HepG2 (cell line): Measurements from ENCODE around the gene SKP1. TPM values are rescaled to one million over a fixed set of nuclear protein-coding genes. Genes with fewer than 3 reads are reported as not detected.

Experiments used
- ATAC-seq: fragments of 200-7000 bp; cut with Tn5 transposase; 3 replicates; pipeline ENCODE4 v1.9.1; 2020; ENCODE audit warnings: mild to moderate bottlenecking, moderate library complexity
- BruUV-seq: library from RNA; stranded (reverse); fragments of 400-500 nt; replicated peaks from 2 replicates; lab custom pipeline; 2021; lab: Mats Ljungman, UMichigan
- CTCF ChIA-PET: fragments of 300-600 bp; formaldehyde crosslinking; extraction: SDS; loops from one replicate; lab custom pipeline; 2021; ENCODE audit warnings: low total read pairs, inconsistent platforms, low intra/inter-chr PET ratio; lab: Yijun Ruan, JAX
- POLR2A ChIA-PET: fragments of 350-600 bp; sonication (Branson Sonifier 250); formaldehyde crosslinking; loops from one replicate; lab custom pipeline; 2020; ENCODE audit warnings: antibody characterized with exemption, inconsistent platforms; lab: Yijun Ruan, JAX
- DNase-seq: peaks from one replicate; pipeline ENCODE4 v3.0.0-alpha.2; 2015; ENCODE audit warnings: low spot score
- FAIRE-seq: peaks from 3 replicates; lab custom pipeline; 2011; peaks lifted over from hg19 to GRCh38; lab: Jason Lieb, UNC
- H2AFZ ChIP-seq: one replicate; pipeline ENCODE4 v1.6.1; 2011; ENCODE audit warnings: low read length, inconsistent platforms
- H3K27ac ChIP-seq: fragments of 300-600 bp; 3 replicates; pipeline ENCODE4 v1.8.0; 2011; ENCODE audit warnings: mixed run types, mild to moderate bottlenecking, mixed read lengths, low read length, inconsistent platforms; ENCODE audit not compliant: insufficient read depth; ENCODE audit errors: extremely low read length
- H3K27me3 ChIP-seq, 2 experiments: fragments of 200-600 bp in 1 of 2; 2 replicates in 1 of 2; 3 replicates in 1 of 2; pipeline versions ENCODE4 v1.6.0 to v1.8.0; 2011; ENCODE audit warnings: low read length in 2 of 2, mild to moderate bottlenecking in 2 of 2, moderate library complexity in 2 of 2, inconsistent platforms in 1 of 2; ENCODE audit not compliant: insufficient read depth in 2 of 2, control insufficient read depth in 1 of 2
- H3K36me3 ChIP-seq, 2 experiments: fragments of 200-600 bp in 1 of 2; replicated peaks in 1 of 2; 2 replicates in 1 of 2; 3 replicates in 1 of 2; pipeline versions ENCODE4 v1.5.1 to v1.8.0; 2011; ENCODE audit warnings: low read length in 2 of 2, inconsistent platforms in 1 of 2; ENCODE audit not compliant: insufficient read depth in 2 of 2, control insufficient read depth in 1 of 2
- H3K4me1 ChIP-seq: 2 replicates; pipeline ENCODE4 v1.5.1; 2012; ENCODE audit warnings: low read length, inconsistent platforms; ENCODE audit not compliant: insufficient read depth
- H3K4me2 ChIP-seq: 2 replicates; pipeline ENCODE4 v1.6.0; 2011; ENCODE audit warnings: low read depth, low read length, inconsistent platforms
- H3K4me3 ChIP-seq, 3 experiments: fragments of 200-600 bp in 1 of 3; sonication (generic), shearing (Covaris generic) in 1 of 3; replicated peaks in 1 of 3; 2 replicates each; pipeline ENCODE4 v1.5.1; 2011 to 2016; ENCODE audit warnings: low read length in 3 of 3, inconsistent platforms in 2 of 3, low read depth in 2 of 3, mild to moderate bottlenecking in 2 of 3, control low read depth in 1 of 3, mixed read lengths in 1 of 3; ENCODE audit not compliant: insufficient read depth in 1 of 3
- H3K79me2 ChIP-seq: one replicate; pipeline ENCODE4 v1.6.1; 2011; ENCODE audit warnings: low read length, inconsistent platforms; ENCODE audit not compliant: insufficient read depth
- H3K9ac ChIP-seq: 2 replicates; pipeline ENCODE4 v1.6.0; 2011; ENCODE audit warnings: mild to moderate bottlenecking, low read depth, low read length, inconsistent platforms; ENCODE audit not compliant: insufficient read depth
- H3K9me3 ChIP-seq: 2 replicates; pipeline ENCODE4 v1.5.1; 2012; ENCODE audit warnings: mild to moderate bottlenecking, low read length
- H4K20me1 ChIP-seq: 2 replicates; pipeline ENCODE4 v1.6.0; 2011; ENCODE audit warnings: inconsistent platforms, mild to moderate bottlenecking, low read length, moderate library complexity; ENCODE audit not compliant: insufficient read depth
- AGO2 ChIP-seq: fragments of 200-400 bp; formaldehyde crosslinking; optimal IDR thresholded peaks from 2 replicates; pipeline ENCODE3; 2017; ENCODE audit warnings: mild to moderate bottlenecking, low read depth, low read length, moderate library complexity
- BRCA1 ChIP-seq: sonication (generic); formaldehyde crosslinking; IDR thresholded peaks from 2 replicates; pipeline ENCODE4 v1.4.0; 2020; ENCODE audit warnings: missing genetic modification reagents
- ELF1 ChIP-seq: sonication (generic); formaldehyde crosslinking; IDR thresholded peaks from 2 replicates; pipeline ENCODE4 v1.4.0; 2020; ENCODE audit warnings: missing genetic modification reagents
- KDM4B ChIP-seq: sonication (generic); formaldehyde crosslinking; IDR thresholded peaks from 2 replicates; pipeline ENCODE4 v1.4.0; 2020; ENCODE audit warnings: missing genetic modification reagents
- KLF9 ChIP-seq: IDR thresholded peaks from 2 replicates; pipeline ENCODE4 v1.6.1; 2016; ENCODE audit warnings: low read depth
- RBM22 ChIP-seq: fragments of 200-400 bp; formaldehyde crosslinking; optimal IDR thresholded peaks from 2 replicates; pipeline ENCODE3; 2017; ENCODE audit warnings: mild to moderate bottlenecking, low read length, moderate library complexity
- RXRB ChIP-seq: IDR thresholded peaks from 2 replicates; pipeline ENCODE4 v1.6.1; 2016; ENCODE audit warnings: borderline replicate concordance, missing genetic modification reagents, missing compliant biosample characterization
- SIN3B ChIP-seq: fragments of 150-350 bp; IDR thresholded peaks from 2 replicates; pipeline ENCODE4 v1.6.1; 2014; ENCODE audit warnings: low read length
- ZBTB38 ChIP-seq: sonication (generic); formaldehyde crosslinking; IDR thresholded peaks from 2 replicates; pipeline ENCODE4 v1.5.1; 2020; ENCODE audit warnings: mild to moderate bottlenecking, missing genetic modification reagents
- ZNF235 ChIP-seq: sonication (generic); formaldehyde crosslinking; IDR thresholded peaks from 2 replicates; pipeline ENCODE4 v1.8.1; 2023; ENCODE audit warnings: mild to moderate bottlenecking, missing genetic modification reagents, borderline replicate concordance
- ZNF30 ChIP-seq: sonication (generic); formaldehyde crosslinking; IDR thresholded peaks from 2 replicates; pipeline ENCODE4 v1.5.0; 2020; ENCODE audit warnings: mild to moderate bottlenecking, missing genetic modification reagents
- ZNF33A ChIP-seq: sonication (generic); formaldehyde crosslinking; IDR thresholded peaks from 2 replicates; pipeline ENCODE4 v1.5.1; 2020; ENCODE audit warnings: missing genetic modification reagents, mild to moderate bottlenecking, moderate library complexity, borderline replicate concordance
- ZNF557 ChIP-seq: sonication (generic); formaldehyde crosslinking; IDR thresholded peaks from 2 replicates; pipeline ENCODE4 v1.4.0; 2020; ENCODE audit warnings: missing genetic modification reagents
- ZNF773 ChIP-seq: sonication (generic); formaldehyde crosslinking; IDR thresholded peaks from 2 replicates; pipeline ENCODE4 v1.4.0; 2020; ENCODE audit warnings: missing genetic modification reagents, borderline replicate concordance
- ZSCAN30 ChIP-seq: sonication (generic); formaldehyde crosslinking; IDR thresholded peaks from 2 replicates; pipeline ENCODE4 v1.5.0; 2020; ENCODE audit warnings: mild to moderate bottlenecking, missing genetic modification reagents
- WGBS: methylation state at CpG from one replicate; pipeline ENCODE4 v1.1.6; 2017; ENCODE audit warnings: low lambda C conversion rate; 5-methylcytosine and 5-hydroxymethylcytosine counted together
- in situ Hi-C: cut with HindIII; loops from 2 replicates; pipeline ENCODE4 v1.10.0; 2017; ENCODE audit warnings: low pct_unique_long_range_greater_than_20kb; ENCODE audit not compliant: extremely low pct_ligation_motif_present
- intact Hi-C: fragments of 100-400 bp; cut with micrococcal nuclease; formaldehyde crosslinking; loops from one replicate; pipeline ENCODE4 v1.10.0; 2022; ENCODE audit not compliant: unreplicated experiment
- polyA plus RNA-seq, 8 experiments: library from polyadenylated mRNA; depleted of rRNA in 3 of 8; stranded (reverse) in 7 of 8; unstranded in 1 of 8; fragments of >200 nt; fragmentation: Illumina TruSeq in 4 of 8; extraction: Trizol in 4 of 8; gene quantifications; 2 replicates each; pipeline versions ENCODE4 v1.2.1 to v1.2.3, GENCODE V29; 2011 to 2016; ENCODE audit warnings: low read depth in 4 of 8, missing spikeins in 1 of 8, mixed read lengths in 1 of 8; ENCODE audit not compliant: insufficient read depth in 1 of 8
- total RNA-seq, 5 experiments: library from RNA; depleted of rRNA; stranded (reverse); fragments of >200 nt; fragmentation: Illumina TruSeq; extraction: Trizol; gene quantifications; 2 replicates each; pipeline ENCODE4 v1.2.3, GENCODE V29; 2016; ENCODE audit warnings: low read depth in 1 of 5
- TF ChIP-seq, protein P1 (sequence below): sonication (generic); formaldehyde crosslinking; IDR thresholded peaks from 2 replicates; pipeline ENCODE4 v1.4.0; 2020; ENCODE audit warnings: mild to moderate bottlenecking, missing genetic modification reagents
- TF ChIP-seq, protein P2 (sequence below): sonication (generic); formaldehyde crosslinking; IDR thresholded peaks from 2 replicates; pipeline ENCODE4 v1.9.0; 2021; ENCODE audit warnings: missing genetic modification reagents, borderline replicate concordance

The SKP1 gene
- total and polyA plus RNA-seq, 2 of the 13 experiments (the other 11 are each of a cell fraction or from before 2014, with no cell fraction given): 134 to 340 TPM

DNA sequence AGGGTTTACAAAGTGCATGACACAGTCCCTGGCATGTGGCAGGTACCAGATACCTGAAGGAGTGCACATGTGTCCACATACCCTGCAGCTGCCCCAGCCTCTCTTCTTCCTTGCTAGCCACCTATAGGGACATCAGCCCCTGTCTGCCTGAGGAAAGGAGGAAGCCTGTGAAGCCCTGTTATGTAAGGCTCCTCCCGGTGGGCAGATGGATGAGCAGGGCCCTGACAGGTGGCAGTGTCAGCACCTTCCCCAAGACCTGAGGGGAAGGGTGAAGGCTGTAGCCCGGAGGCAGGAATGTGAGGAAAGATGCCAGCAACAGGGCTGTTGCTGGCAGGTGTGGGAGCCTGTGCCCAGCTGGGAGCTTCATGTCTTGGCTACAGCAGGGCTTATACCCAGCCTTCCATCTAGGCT lies 40.5 kb downstream of the SKP1 start:
- H3K79me2 ChIP-seq: no peaks in the 10 kb centered on the region
- ChIA-PET CTCF (no interaction called here), POLR2A (no interaction called here)
- no peak for DNase-seq
- no peaks in the 10 kb centered on the region for H3K9me3 ChIP-seq
- no peak for TF ChIP-seq BRCA1 (CRISPR knock-in tag)
- TF ChIP-seq ZNF235: no peak
- no peak for TF ChIP-seq ZNF557
- peak; percentile 33 for TF ChIP-seq RBM22
- no peak for TF ChIP-seq ZNF30 (CRISPR knock-in tag)
- TF ChIP-seq KLF9: no peak
- TF ChIP-seq AGO2: peak; percentile 36
- no peak for TF ChIP-seq RXRB (CRISPR knock-in tag)
- TF ChIP-seq, all 625 proteins: peak for 2
- Histone ChIP-seq H3K27ac (no peak overlapping the region), H3K4me1 (peaks cover 8% of the 10 kb centered on the region), H3K4me2 (no peak overlapping the region), H4K20me1 (peaks cover 13% of the 10 kb centered on the region), H3K9ac (no peak overlapping the region), H3K4me3 (no peak overlapping the region), H3K36me3 (peaks cover 13 to 61% of the 10 kb centered on the region in 2 experiments; a peak in 4 of 5 replicates), H3K27me3 (no peaks in the 10 kb centered on the region), H2AFZ (no peak overlapping the region)
- WGBS: 94% methylated on average over 2 of the region's 2 CpGs
- intact Hi-C loops (no loop called here), in situ Hi-C loops (loop anchor here (5.0 kb wide), 1 partner anchor 94 kb away; no protein-coding TSS in a partner anchor)
- FAIRE-seq (no peak), ATAC-seq (no peak)
- BruUV-seq: no TSS peak

- Histone ChIP-seq H3K27me3 (no peaks in the 10 kb centered on the region), H3K79me2 (no peaks in the 10 kb centered on the region), H3K4me3 (no peak overlapping the region), H3K9me3 (no peaks in the 10 kb centered on the region), H3K36me3 (peaks cover 12 to 55% of the 10 kb centered on the region in 2 experiments; a peak in 4 of 5 replicates), H3K27ac (no peak overlapping the region), H3K4me1 (no peaks in the 10 kb centered on the region), H4K20me1 (peaks cover 4% of the 10 kb centered on the region), H3K4me2 (no peak overlapping the region), H2AFZ (no peak overlapping the region), H3K9ac (no peak overlapping the region)
- ATAC-seq: no peak
- in situ Hi-C loops (loop anchor here (5.0 kb wide), 1 partner anchor 93 kb away; no protein-coding TSS in a partner anchor), intact Hi-C loops (no loop called here)
- 95% methylated on average over 7 of the region's 7 CpGs for WGBS
- no peak for FAIRE-seq
- BruUV-seq: no TSS peak
- no peak for DNase-seq
- POLR2A ChIA-PET: no interaction called here
- CTCF ChIA-PET: no interaction called here
- no peak for TF ChIP-seq ZBTB38 (CRISPR knock-in tag)
- no peak for TF ChIP-seq SIN3B
- TF ChIP-seq, protein P1, sequence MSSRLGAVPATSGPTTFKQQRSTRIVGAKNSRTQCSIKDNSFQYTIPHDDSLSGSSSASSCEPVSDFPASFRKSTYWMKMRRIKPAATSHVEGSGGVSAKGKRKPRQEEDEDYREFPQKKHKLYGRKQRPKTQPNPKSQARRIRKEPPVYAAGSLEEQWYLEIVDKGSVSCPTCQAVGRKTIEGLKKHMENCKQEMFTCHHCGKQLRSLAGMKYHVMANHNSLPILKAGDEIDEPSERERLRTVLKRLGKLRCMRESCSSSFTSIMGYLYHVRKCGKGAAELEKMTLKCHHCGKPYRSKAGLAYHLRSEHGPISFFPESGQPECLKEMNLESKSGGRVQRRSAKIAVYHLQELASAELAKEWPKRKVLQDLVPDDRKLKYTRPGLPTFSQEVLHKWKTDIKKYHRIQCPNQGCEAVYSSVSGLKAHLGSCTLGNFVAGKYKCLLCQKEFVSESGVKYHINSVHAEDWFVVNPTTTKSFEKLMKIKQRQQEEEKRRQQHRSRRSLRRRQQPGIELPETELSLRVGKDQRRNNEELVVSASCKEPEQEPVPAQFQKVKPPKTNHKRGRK (CRISPR knock-in tag): no peak
- TF ChIP-seq KDM4B (CRISPR knock-in tag): no peak
- TF ChIP-seq ZSCAN30 (CRISPR knock-in tag): no peak
- TF ChIP-seq ELF1 (CRISPR knock-in tag): no peak
- no peak for TF ChIP-seq ZNF33A (CRISPR knock-in tag)
- TF ChIP-seq, protein P2, sequence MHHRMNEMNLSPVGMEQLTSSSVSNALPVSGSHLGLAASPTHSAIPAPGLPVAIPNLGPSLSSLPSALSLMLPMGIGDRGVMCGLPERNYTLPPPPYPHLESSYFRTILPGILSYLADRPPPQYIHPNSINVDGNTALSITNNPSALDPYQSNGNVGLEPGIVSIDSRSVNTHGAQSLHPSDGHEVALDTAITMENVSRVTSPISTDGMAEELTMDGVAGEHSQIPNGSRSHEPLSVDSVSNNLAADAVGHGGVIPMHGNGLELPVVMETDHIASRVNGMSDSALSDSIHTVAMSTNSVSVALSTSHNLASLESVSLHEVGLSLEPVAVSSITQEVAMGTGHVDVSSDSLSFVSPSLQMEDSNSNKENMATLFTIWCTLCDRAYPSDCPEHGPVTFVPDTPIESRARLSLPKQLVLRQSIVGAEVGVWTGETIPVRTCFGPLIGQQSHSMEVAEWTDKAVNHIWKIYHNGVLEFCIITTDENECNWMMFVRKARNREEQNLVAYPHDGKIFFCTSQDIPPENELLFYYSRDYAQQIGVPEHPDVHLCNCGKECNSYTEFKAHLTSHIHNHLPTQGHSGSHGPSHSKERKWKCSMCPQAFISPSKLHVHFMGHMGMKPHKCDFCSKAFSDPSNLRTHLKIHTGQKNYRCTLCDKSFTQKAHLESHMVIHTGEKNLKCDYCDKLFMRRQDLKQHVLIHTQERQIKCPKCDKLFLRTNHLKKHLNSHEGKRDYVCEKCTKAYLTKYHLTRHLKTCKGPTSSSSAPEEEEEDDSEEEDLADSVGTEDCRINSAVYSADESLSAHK (CRISPR knock-in tag): no peak
- no peak for TF ChIP-seq ZNF773 (CRISPR knock-in tag)
Measured at GRCh38 chr5:134135091-134135655, 41.6 kb downstream of the SKP1 start.
